ENCODE results near the gene RRAGC.
"Not testable (repeated sequence)": the region's sequence is repeated elsewhere in the genome, so short reads cannot be mapped to it uniquely, and the experiment has no call there.

RRAGC gene

DNA sequence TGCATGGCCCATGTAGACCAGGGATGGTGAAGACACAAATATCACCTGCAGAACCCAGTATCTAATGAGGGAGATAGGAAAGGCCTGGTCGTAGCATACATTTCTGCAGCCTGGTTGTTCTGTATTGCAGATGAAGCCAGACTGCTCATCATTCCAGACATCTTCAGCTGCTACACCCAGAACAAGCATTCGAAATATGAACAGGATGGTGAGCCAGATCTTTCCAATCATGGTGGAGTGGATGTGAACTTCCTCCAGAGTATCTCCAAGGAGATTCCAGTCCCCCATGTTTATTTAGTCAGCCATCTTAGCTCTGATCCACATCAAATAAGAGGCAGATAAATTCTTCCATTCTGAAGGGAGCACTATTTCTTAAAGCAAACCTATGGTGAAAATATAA lies 16.2 kb upstream of the RRAGC start:
- DNase-seq (ENCODE audit: low spot score in 2 of 2) (no peak), ATAC-seq (replicated peaks; ENCODE audit: extremely low read depth, poor library complexity, severe bottlenecking) (no peak)
- H3K4me3 Mint-ChIP-seq, result no peak overlapping the region
- no peaks in the 10 kb centered on the region for H3K9me3 Mint-ChIP-seq
- H3K27me3 Mint-ChIP-seq, result no peaks in the 10 kb centered on the region
- peaks cover 10% of the 10 kb centered on the region for H3K36me3 Mint-ChIP-seq (ENCODE audit: insufficient read depth)
- H3K27ac Mint-ChIP-seq (ENCODE audit: low read depth), result no peak overlapping the region
- H3K4me1 Mint-ChIP-seq, result peaks cover 26% of the 10 kb centered on the region

DNA sequence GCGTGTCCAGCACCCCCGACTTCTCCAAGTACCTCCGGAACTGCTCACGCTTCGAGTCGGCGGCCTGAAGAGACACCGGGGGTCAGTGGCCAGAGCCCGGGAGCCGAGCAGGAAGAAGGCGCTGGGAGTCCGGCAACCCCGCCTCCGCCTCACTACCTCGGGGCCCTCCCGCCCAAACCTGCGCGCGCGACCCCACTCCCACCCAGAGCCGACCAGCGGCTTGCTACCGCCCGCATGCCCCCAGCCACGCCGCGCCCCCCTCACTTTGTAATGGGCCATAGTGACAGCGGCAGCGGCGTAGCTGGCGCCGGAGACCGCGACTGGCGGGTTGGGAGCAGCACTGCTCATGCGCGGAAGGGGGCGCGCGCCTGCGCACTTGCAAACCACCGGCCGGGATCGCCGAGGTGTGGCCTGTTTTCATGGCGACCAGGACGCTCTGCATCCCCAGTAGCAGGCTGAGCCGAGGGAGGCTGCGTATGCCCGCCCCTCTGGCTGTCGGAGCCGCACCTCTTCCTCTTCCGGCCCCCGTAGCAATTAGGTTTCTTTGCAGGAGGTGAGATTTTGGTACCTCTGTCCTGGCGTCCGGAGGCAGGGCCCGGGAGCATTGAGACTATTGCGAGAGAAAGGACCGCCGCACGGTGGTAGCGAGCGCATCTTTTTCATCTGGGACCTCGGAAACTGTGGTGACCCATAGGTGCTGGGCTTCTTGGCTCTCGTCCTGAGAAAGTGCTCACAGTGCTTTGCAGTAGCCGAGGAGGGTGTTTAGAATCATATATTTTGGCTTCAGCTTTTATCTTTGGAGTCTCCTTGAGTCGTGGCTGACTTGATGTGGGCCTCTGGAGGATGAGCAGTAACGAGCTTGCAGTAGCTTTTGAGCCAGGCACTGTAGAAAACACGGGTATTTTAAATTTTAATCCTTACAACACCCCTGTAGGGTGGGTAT lies 13.7 kb upstream of the RRAGC start, which contains the start of gene MYCBP:
Gene MYCBP, minus strand, starts transcription at position 322 of the 943 bp plus-strand sequence. Its CDS starts 43 bp downstream, at position 279.
- peak within 1 kb of the TSS; percentile 83 for H3K4me3 Mint-ChIP-seq
- no peaks in the 10 kb centered on the region for H3K9me3 Mint-ChIP-seq
- DNase-seq (ENCODE audit: low spot score in 2 of 2) (peak; percentile 94 to 97), ATAC-seq (replicated peaks; ENCODE audit: extremely low read depth, poor library complexity, severe bottlenecking) (peak; percentile 100)
- H3K4me1 Mint-ChIP-seq, result peaks cover 32% of the 10 kb centered on the region
- H3K27me3 Mint-ChIP-seq, result no peaks in the 10 kb centered on the region
- peaks cover 13% of the 10 kb centered on the region for H3K36me3 Mint-ChIP-seq (ENCODE audit: insufficient read depth)
- peak within 1 kb of the TSS; percentile 82 for H3K27ac Mint-ChIP-seq (ENCODE audit: low read depth)

- H3K4me1 Mint-ChIP-seq, result peaks cover 37% of the 10 kb centered on the region
- no peaks in the 10 kb centered on the region for H3K9me3 Mint-ChIP-seq
- peak overlapping the region; percentile 83 for H3K4me3 Mint-ChIP-seq
- peak overlapping the region; percentile 82 for H3K27ac Mint-ChIP-seq (ENCODE audit: low read depth)
- ATAC-seq (replicated peaks; ENCODE audit: extremely low read depth, poor library complexity, severe bottlenecking), result peak; percentile 38
- no peak for DNase-seq (ENCODE audit: low spot score in 2 of 2)
- H3K36me3 Mint-ChIP-seq (ENCODE audit: insufficient read depth), result peaks cover 13% of the 10 kb centered on the region
- no peaks in the 10 kb centered on the region for H3K27me3 Mint-ChIP-seq
Measured at GRCh38 chr1:38872401-38873026, 12.9 kb upstream of the RRAGC start.

GRCh38 chr1:38870996-38871395 lies 11.4 kb upstream of the RRAGC start:
- no peak overlapping the region for H3K4me3 Mint-ChIP-seq
- DNase-seq (ENCODE audit: low spot score in 2 of 2), result no peak
- peaks cover 38% of the 10 kb centered on the region for H3K4me1 Mint-ChIP-seq
- peak overlapping the region; percentile 36 for H3K27ac Mint-ChIP-seq (ENCODE audit: low read depth)
- H3K9me3 Mint-ChIP-seq, result no peaks in the 10 kb centered on the region
- peaks cover 14% of the 10 kb centered on the region for H3K36me3 Mint-ChIP-seq (ENCODE audit: insufficient read depth)
- no peaks in the 10 kb centered on the region for H3K27me3 Mint-ChIP-seq
- ATAC-seq (replicated peaks; ENCODE audit: extremely low read depth, poor library complexity, severe bottlenecking), result no peak

GRCh38 chr1:38867208-38867607 lies 7.6 kb upstream of the RRAGC start:
- no peak for ATAC-seq (replicated peaks; ENCODE audit: extremely low read depth, poor library complexity, severe bottlenecking)

DNA sequence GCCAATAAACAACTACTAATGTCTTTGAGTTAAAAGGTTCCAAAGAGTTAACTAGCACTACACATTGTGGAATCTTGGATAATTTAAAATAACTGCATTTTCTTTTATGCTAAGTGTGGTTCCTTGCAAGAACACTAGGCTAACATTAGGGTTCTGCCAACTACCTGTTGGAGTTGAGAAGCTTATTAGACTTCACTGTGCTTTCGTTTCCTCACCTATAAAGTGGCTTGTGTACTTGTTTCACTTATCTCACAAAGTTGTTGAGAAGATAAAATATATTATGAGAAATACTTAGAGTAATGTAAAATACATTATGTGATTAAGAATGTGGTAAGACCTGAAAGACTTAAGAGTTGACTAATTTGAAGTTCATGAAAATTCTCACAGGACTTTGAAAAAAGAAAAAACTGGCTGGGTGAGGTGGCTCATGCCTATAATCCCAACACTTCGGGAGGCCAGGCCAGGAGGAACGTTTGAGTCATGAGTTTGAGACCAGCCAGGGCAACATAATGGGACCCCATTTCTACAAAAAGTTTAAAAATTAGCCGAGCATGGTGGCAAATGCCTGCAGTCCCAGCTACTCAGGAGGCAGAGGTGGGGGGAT lies 5.6 kb upstream of the RRAGC start:
- Mint-ChIP-seq H3K27ac (ENCODE audit: low read depth) (no peak overlapping the region), H3K4me3 (no peak overlapping the region), H3K9me3 (no peaks in the 10 kb centered on the region), H3K36me3 (ENCODE audit: insufficient read depth) (peaks cover 8% of the 10 kb centered on the region), H3K4me1 (peaks cover 28% of the 10 kb centered on the region), H3K27me3 (no peaks in the 10 kb centered on the region)
- no peak for DNase-seq (ENCODE audit: low spot score in 2 of 2)
- no peak for ATAC-seq (replicated peaks; ENCODE audit: extremely low read depth, poor library complexity, severe bottlenecking)

More at GRCh38 chr1:38867208-38867607, 7.6 kb upstream of the RRAGC start:
- Mint-ChIP-seq H3K9me3 (no peaks in the 10 kb centered on the region), H3K27ac (ENCODE audit: low read depth) (no peak overlapping the region), H3K4me1 (peaks cover 36% of the 10 kb centered on the region), H3K36me3 (ENCODE audit: insufficient read depth) (peaks cover 8% of the 10 kb centered on the region), H3K27me3 (no peaks in the 10 kb centered on the region), H3K4me3 (no peak overlapping the region)
- no peak for DNase-seq (ENCODE audit: low spot score in 2 of 2)

DNA sequence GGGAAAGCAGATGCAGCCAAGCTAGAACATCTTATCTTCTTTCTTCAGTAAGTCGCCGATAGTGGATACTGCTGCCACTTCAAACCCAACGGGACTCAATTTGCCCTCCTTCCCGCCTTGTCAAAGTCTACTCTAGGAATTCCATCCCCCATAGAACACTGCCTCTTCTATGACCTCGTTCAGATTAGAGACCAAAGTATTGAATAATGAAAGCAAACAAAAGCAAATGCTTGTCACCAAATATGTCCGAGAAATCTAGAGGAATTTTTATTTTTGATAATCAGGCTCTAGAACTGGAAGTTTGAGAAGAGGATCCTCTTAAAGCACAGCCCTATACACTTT lies 853 bp upstream of the RRAGC start:
- no peak for ATAC-seq (replicated peaks; ENCODE audit: extremely low read depth, poor library complexity, severe bottlenecking)
- Mint-ChIP-seq H3K9me3 (no peaks in the 10 kb centered on the region), H3K36me3 (ENCODE audit: insufficient read depth) (peaks cover 15% of the 10 kb centered on the region), H3K27ac (ENCODE audit: low read depth) (peak overlapping the region; percentile 91), H3K4me1 (peaks cover 29% of the 10 kb centered on the region), H3K27me3 (no peaks in the 10 kb centered on the region), H3K4me3 (peak overlapping the region; percentile 90)
- no peak for DNase-seq (ENCODE audit: low spot score in 2 of 2)

DNA sequence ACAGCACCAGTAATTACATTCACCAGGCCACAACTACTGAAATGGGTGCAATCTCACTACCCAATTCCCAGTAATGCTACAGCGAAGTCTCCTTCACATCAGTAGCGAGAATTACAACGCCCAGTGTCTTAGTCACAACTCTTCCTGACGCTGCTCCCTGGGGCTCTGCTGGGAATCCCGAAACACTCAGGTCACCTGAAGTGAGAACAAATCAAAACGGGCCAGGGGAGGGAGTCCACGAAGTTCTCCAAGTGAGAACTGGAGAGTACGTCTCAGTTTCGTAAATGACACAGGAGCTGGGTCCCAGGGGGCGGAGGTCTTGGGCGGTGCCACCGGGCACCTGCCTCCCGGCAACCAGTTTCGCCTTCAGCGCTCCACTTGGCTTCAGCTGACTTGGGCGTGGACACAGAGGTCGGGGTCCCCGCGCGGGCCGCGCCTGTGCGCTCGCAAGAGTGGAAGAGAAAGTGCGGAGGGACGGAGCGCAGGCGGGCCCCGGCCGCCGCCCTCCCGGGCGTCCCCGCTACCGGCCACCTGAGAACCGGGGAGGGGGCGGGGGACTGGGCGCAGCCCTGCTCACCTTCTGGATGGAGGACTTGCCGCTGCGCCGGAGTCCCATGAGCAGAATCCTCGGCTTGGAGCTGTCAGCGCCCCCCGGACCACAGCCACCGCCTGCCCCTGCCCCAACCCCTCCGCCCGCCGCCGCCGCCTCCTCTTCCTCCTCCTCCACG lies 575 bp downstream of the RRAGC start:
- peak in 1 of 2 donors; percentile 12 for DNase-seq (ENCODE audit: low spot score in 2 of 2)
- Mint-ChIP-seq H3K36me3 (ENCODE audit: insufficient read depth) (peaks cover 23% of the 10 kb centered on the region), H3K4me3 (peak overlapping the region; percentile 90), H3K9me3 (no peaks in the 10 kb centered on the region), H3K4me1 (peaks cover 34% of the 10 kb centered on the region), H3K27ac (ENCODE audit: low read depth) (peak overlapping the region; percentile 91), H3K27me3 (no peaks in the 10 kb centered on the region)
- ATAC-seq (replicated peaks; ENCODE audit: extremely low read depth, poor library complexity, severe bottlenecking), result peak; percentile 11

GRCh38 chr1:38852780-38853179 lies 6.8 kb downstream of the RRAGC start:
- ATAC-seq (replicated peaks; ENCODE audit: extremely low read depth, poor library complexity, severe bottlenecking), result no peak
- H3K36me3 Mint-ChIP-seq (ENCODE audit: insufficient read depth), result peaks cover 44% of the 10 kb centered on the region
- peaks cover 26% of the 10 kb centered on the region for H3K4me1 Mint-ChIP-seq
- H3K27ac Mint-ChIP-seq (ENCODE audit: low read depth), result peak overlapping the region; percentile 27
- H3K27me3 Mint-ChIP-seq, result no peaks in the 10 kb centered on the region
- H3K4me3 Mint-ChIP-seq, result no peak overlapping the region
- no peak for DNase-seq (ENCODE audit: low spot score in 2 of 2)
- H3K9me3 Mint-ChIP-seq, result no peaks in the 10 kb centered on the region

GRCh38 chr1:38848071-38848470 lies 11.5 kb downstream of the RRAGC start:
- Mint-ChIP-seq H3K4me1 (peaks cover 18% of the 10 kb centered on the region), H3K9me3 (no peaks in the 10 kb centered on the region), H3K36me3 (ENCODE audit: insufficient read depth) (peaks cover 56% of the 10 kb centered on the region), H3K4me3 (no peak overlapping the region), H3K27ac (ENCODE audit: low read depth) (no peak overlapping the region), H3K27me3 (no peaks in the 10 kb centered on the region)
- DNase-seq (ENCODE audit: low spot score in 2 of 2), result no peak
- no peak for ATAC-seq (replicated peaks; ENCODE audit: extremely low read depth, poor library complexity, severe bottlenecking)

DNA sequence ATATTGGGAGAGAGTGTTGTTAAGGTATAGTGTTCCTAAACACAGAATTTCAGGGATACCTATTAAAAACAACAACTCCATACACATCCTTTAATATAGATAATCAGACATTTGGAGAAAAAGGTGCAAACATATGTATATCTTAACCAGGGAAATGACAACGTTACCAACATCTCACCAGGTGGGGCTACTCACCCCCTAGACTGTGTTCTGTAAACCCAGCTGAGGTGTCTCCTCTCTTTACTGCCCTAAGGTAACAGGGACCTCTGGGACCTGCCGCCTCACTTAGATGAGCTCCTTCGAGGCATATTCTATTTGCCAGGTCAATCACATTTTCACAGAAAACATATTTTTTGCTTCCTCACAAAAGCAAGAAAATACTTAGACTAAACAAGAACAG lies 13.4 kb downstream of the RRAGC start:
- Mint-ChIP-seq H3K27me3 (no peaks in the 10 kb centered on the region), H3K4me3 (no peak overlapping the region), H3K9me3 (no peaks in the 10 kb centered on the region), H3K27ac (ENCODE audit: low read depth) (no peak overlapping the region), H3K36me3 (ENCODE audit: insufficient read depth) (peaks cover 60% of the 10 kb centered on the region), H3K4me1 (peaks cover 20% of the 10 kb centered on the region)
- ATAC-seq (replicated peaks; ENCODE audit: extremely low read depth, poor library complexity, severe bottlenecking) (no peak), DNase-seq (ENCODE audit: low spot score in 2 of 2) (no peak)

GRCh38 chr1:38845088-38845487 lies 14.5 kb downstream of the RRAGC start:
- H3K36me3 Mint-ChIP-seq (ENCODE audit: insufficient read depth), result peaks cover 61% of the 10 kb centered on the region
- H3K4me3 Mint-ChIP-seq; H3K9me3 Mint-ChIP-seq; ATAC-seq (replicated peaks; ENCODE audit: extremely low read depth, poor library complexity, severe bottlenecking); DNase-seq (ENCODE audit: low spot score in 2 of 2); H3K27me3 Mint-ChIP-seq; H3K27ac Mint-ChIP-seq (ENCODE audit: low read depth): not testable (repeated sequence)
- H3K4me1 Mint-ChIP-seq, result peaks cover 25% of the 10 kb centered on the region

Measured in central memory CD8-positive, alpha-beta T cell (primary cell).